Testis (tissue), 3 donors: ENCODE measurements around the gene GPD1. TPM values are rescaled to one million over a fixed set of nuclear protein-coding genes. Genes with fewer than 3 reads are reported as not detected.

ENCODE experiments used
- DNase-seq: peaks from one replicate; pipeline ENCODE4 v3.0.0-alpha.2; 2019
- H3K27ac ChIP-seq, 2 donors: fragments of 200-600 bp; sonication (generic); one replicate each; pipeline ENCODE4 v1.5.1; 2019
- H3K27me3 ChIP-seq: fragments of 200-600 bp; sonication (generic); one replicate; pipeline ENCODE4 v1.5.1; 2019
- H3K36me3 ChIP-seq: fragments of 200-600 bp; sonication (generic); one replicate; pipeline ENCODE4 v1.5.1; 2017; ENCODE audit warnings: low read depth; ENCODE audit errors: missing control alignments
- H3K4me1 ChIP-seq: fragments of 200-600 bp; sonication (generic); one replicate; pipeline ENCODE4 v1.5.1; 2019
- H3K4me3 ChIP-seq, 2 donors: fragments of 200-600 bp; sonication (generic); one replicate each; pipeline ENCODE4 v1.5.1; 2017 to 2019
- H3K9me3 ChIP-seq: fragments of 200-600 bp; sonication (generic); one replicate; pipeline ENCODE4 v1.5.1; 2017
- POLR2A ChIP-seq: fragments of 450-650 bp; IDR thresholded peaks from one replicate; pipeline ENCODE4 v1.6.1; 2017; ENCODE audit warnings: antibody characterized with exemption, mild to moderate bottlenecking, moderate library complexity
- WGBS, 2 donors: methylation state at CpG; one replicate each; pipeline ENCODE4 v1.1.5; 2018; 5-methylcytosine and 5-hydroxymethylcytosine counted together
- intact Hi-C: fragments of 100-400 bp; cut with DNase I; formaldehyde crosslinking; loops from one replicate; pipeline ENCODE4 v1.15.1; 2023; ENCODE audit warnings: low total_unique reads
- polyA plus RNA-seq: library from polyadenylated mRNA; stranded (reverse); fragments of 350-450 nt; fragmentation: Illumina TruSeq; extraction: RNeasy Lipid Tissue Mini Kit (QIAGEN cat#74804); gene quantifications from one replicate; pipeline ENCODE4 v1.2.3, GENCODE V29; 2014; ENCODE audit warnings: low read depth, low replicate concordance; ENCODE audit not compliant: insufficient read depth
- total RNA-seq, 2 donors: library from RNA; depleted of rRNA; stranded (reverse); fragments of >200 nt; gene quantifications; one replicate each; pipeline ENCODE4 v1.2.3, GENCODE V29; 2016
- TF ChIP-seq, protein P1 (sequence below), 3 experiments: fragments of 450-650 bp in 2 of 3; fragments of 200-600 bp in 1 of 3; sonication (generic) in 1 of 3; IDR thresholded peaks; one replicate each; pipeline ENCODE4 v1.5.1; 2016 to 2019; ENCODE audit warnings: antibody characterized with exemption in 3 of 3, mild to moderate bottlenecking in 2 of 3, moderate library complexity in 1 of 3

The GPD1 gene
- total and polyA plus RNA-seq, 3 donors from 2014 or later, result 2.1 to 3.1 (median 2.4) TPM

DNA sequence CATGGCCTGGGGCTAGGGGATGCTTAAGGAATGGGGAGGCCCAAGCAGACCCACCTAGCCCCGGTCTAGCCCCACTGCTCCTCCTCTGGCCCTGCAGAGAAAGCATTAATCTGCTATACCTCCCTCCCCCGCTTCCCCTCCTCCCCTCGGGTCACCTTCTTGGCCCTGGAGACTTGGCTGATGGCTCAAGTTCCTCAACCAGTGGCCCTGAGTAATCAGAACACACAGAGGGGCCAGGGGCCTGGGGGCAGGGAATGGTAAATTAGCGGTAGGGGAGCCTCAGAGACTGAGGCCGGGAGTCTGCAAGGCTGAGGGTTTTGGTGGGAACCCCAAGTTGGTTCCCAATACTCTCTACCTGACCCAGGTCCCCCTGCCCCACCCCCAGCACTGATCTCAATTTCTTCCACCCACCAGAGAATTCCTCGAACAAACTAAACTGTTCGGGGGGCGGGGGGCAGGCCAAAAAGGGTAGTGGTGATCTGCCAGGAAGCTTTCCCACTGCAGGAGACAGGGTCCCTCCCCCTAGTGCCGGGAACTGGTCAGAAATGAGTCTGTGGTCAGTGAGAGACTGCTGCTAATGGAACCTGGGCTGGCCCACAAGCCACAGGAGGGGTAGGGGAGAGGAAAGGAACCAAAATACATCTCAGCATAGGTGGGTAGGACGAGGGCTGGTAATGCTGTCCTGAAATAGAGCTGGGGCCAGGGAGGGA, 31.5 kb upstream of the GPD1 start:
- Histone ChIP-seq H3K27me3 (no peaks in the 10 kb centered on the region), H3K4me1 (peaks cover 4% of the 10 kb centered on the region), H3K36me3 (no peaks in the 10 kb centered on the region), H3K9me3 (no peaks in the 10 kb centered on the region), H3K4me3 (no peak overlapping the region), H3K27ac (no peak overlapping the region)
- intact Hi-C loops, result no loop called here
- TF ChIP-seq POLR2A, result no peak
- TF ChIP-seq, protein P1, sequence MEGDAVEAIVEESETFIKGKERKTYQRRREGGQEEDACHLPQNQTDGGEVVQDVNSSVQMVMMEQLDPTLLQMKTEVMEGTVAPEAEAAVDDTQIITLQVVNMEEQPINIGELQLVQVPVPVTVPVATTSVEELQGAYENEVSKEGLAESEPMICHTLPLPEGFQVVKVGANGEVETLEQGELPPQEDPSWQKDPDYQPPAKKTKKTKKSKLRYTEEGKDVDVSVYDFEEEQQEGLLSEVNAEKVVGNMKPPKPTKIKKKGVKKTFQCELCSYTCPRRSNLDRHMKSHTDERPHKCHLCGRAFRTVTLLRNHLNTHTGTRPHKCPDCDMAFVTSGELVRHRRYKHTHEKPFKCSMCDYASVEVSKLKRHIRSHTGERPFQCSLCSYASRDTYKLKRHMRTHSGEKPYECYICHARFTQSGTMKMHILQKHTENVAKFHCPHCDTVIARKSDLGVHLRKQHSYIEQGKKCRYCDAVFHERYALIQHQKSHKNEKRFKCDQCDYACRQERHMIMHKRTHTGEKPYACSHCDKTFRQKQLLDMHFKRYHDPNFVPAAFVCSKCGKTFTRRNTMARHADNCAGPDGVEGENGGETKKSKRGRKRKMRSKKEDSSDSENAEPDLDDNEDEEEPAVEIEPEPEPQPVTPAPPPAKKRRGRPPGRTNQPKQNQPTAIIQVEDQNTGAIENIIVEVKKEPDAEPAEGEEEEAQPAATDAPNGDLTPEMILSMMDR (IDR thresholded peaks at IDR 0.05), result no peak
- 77 to 84% methylated on average over 10 of the region's 10 CpGs for WGBS, 2 donors
- no peak for DNase-seq

DNA sequence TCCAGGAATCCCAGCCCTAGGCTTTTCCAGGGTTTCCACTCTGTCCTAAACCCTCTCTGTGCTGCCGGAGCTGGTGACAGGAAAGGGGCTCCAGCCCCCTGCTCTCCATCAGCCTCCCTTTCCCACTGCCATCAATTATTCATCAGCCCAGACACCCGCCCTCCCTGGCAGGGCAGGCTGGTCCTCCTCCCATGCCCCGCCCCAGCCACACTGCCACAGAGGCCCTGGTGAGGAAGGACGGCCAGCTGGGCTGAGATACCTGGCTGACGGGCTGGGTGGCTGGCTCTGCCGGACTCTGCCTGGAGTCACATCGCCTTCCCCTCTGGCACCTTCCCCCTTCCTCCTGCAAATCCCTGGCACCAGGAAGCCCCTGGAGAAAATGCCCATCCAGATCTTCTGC, 30.6 kb upstream of the GPD1 start:
- DNase-seq, result no peak
- Histone ChIP-seq H3K9me3 (no peaks in the 10 kb centered on the region), H3K4me3 (no peak overlapping the region), H3K27ac (no peak overlapping the region), H3K36me3 (no peaks in the 10 kb centered on the region), H3K27me3 (no peaks in the 10 kb centered on the region), H3K4me1 (peaks cover 4% of the 10 kb centered on the region)
- TF ChIP-seq, protein P1 (IDR thresholded peaks at IDR 0.05), result no peak
- intact Hi-C loops, result no loop called here
- WGBS, 2 donors, result 86 to 92% methylated on average over 3 to 7 of the region's 7 CpGs

DNA sequence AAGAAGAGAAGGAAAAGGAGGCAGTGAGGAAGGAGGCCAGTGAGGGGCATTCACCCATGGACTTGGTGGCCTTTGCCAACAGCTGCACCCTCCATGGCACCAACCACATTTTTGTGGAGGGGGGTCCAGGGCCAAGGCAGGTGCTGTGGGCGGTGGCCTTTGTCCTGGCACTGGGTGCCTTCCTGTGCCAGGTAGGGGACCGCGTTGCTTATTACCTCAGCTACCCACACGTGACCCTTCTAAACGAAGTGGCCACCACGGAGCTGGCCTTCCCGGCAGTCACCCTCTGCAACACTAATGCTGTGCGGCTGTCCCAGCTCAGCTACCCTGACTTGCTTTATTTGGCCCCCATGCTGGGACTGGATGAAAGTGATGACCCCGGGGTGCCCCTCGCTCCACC, 30.1 kb upstream of the GPD1 start:
- Histone ChIP-seq H3K36me3 (no peaks in the 10 kb centered on the region), H3K4me1 (peaks cover 4% of the 10 kb centered on the region), H3K27me3 (no peaks in the 10 kb centered on the region), H3K4me3 (no peak overlapping the region), H3K9me3 (no peaks in the 10 kb centered on the region), H3K27ac (no peak overlapping the region)
- DNase-seq, result no peak
- TF ChIP-seq, protein P1 (IDR thresholded peaks at IDR 0.05), result no peak
- TF ChIP-seq POLR2A, result no peak
- WGBS, 2 donors, result 80 to 89% methylated on average over 5 to 10 of the region's 10 CpGs
- intact Hi-C loops, result no loop called here

DNA sequence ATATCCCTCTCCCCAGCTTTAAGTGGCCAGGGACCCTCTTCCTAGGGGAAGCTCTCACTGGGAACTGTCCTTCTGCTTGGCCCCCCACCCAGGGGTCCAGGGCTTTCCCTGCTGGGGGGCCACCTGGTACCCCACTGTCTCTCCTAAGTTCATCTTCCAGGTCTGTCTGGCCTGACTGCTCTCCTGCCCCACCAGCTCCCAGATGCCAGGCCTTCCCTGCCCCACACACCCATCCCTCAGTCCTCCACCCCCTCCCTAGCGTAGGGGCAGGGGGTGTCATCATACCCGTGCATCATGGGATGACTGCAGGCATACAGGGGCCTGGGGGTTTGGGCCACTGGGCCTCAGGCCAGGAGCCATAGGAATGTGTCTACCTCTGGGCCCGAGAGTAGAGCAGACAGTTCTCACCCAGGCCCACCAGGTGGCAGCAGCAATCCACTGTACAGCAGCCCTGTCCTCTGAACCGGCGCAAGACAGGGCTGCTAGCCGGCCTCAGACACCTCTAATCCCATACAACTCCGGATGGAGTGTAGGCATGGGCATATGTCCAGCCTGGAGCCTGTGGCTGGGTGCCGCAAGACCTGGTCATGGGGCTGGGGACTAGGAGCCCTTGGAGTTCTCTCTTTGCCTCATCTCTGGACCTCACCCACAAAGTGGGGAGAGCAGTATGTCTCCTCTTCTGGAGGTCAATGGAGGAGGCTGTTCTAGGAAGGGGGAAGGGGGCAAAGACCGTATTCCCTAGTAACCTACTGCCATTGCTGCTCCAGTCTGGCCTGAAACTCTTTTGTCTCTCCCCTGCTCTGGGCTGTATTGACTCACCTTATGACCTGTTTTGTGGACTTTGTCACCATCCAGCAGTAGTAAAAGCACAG, 28.6 kb upstream of the GPD1 start:
- H3K36me3 ChIP-seq, result no peaks in the 10 kb centered on the region
- no peak overlapping the region for H3K27ac ChIP-seq
- peak; percentile 90 for DNase-seq
- H3K9me3 ChIP-seq, result no peaks in the 10 kb centered on the region
- intact Hi-C loops, result no loop called here
- H3K4me3 ChIP-seq, result no peak overlapping the region
- peaks cover 4% of the 10 kb centered on the region for H3K4me1 ChIP-seq
- WGBS, 2 donors, result 26 to 36% methylated on average over 7 to 9 of the region's 9 CpGs
- H3K27me3 ChIP-seq, result no peaks in the 10 kb centered on the region
- TF ChIP-seq, protein P1 (IDR thresholded peaks at IDR 0.05), result peak; percentile 85 to 91 (median 85)
- no peak for TF ChIP-seq POLR2A
